HG02884 (cell line): Measurements from ENCODE around the gene CFAP298.
"Not testable (repeated sequence)": the region's sequence is repeated elsewhere in the genome, so short reads cannot be mapped to it uniquely, and the experiment has no call there.

Source experiments
- ATAC-seq: cut with Tn5 transposase; IDR thresholded peaks from one replicate; pipeline ENCODE4 v1.9.1; 2021; ENCODE audit warnings: mild to moderate bottlenecking, moderate library complexity; ENCODE audit not compliant: unreplicated experiment

CFAP298 gene

DNA sequence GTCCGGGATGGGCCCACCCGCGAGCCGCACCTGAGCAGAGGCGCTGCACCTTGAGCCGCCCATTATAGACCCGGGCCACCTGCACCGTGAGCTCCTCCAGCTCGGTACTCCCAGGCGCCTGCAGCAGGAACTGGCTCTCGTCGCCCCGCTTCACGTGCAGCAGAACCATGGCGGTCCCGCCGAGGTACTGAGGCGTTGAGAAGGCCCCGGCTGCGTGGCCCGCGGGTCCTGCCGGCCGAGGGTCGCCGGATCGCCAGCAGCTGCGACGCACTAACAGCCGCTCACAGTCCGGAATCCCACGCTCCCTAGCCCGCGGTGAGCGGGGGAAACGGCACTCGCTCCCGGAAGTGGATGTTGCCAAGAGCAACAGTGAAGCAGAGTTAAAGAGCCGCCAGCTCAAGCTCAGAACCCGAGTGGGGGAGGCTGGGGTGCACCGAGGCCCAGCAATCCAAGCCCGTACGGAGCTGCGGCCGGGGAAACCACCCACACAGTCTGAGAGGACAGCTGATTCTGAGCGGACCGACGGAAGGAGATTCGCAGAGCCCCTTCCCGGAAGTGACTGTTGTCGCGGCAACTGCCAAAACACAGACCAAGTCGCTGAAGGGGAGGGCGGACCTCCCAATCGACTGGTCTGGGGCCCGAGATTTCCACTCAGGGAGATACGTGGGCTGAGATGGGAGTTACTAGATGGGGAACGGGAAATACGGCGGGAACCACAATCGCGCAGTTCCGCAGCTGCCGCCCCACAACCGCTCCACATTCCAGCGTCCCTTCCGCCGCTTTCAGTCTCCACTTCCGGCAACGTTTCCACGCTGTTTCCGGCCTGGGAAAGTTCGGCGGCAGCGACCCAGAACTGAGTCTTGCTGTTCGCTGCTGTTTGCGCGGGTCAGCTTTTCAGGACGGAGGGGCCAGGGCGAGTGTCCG, at the start of gene CFAP298:
TSS of gene CFAP298 (minus strand) at position 303 of the 924 bp plus-strand sequence. CDS start at position 169, 134 bp downstream.
- peak; percentile 90 for ATAC-seq

DNA sequence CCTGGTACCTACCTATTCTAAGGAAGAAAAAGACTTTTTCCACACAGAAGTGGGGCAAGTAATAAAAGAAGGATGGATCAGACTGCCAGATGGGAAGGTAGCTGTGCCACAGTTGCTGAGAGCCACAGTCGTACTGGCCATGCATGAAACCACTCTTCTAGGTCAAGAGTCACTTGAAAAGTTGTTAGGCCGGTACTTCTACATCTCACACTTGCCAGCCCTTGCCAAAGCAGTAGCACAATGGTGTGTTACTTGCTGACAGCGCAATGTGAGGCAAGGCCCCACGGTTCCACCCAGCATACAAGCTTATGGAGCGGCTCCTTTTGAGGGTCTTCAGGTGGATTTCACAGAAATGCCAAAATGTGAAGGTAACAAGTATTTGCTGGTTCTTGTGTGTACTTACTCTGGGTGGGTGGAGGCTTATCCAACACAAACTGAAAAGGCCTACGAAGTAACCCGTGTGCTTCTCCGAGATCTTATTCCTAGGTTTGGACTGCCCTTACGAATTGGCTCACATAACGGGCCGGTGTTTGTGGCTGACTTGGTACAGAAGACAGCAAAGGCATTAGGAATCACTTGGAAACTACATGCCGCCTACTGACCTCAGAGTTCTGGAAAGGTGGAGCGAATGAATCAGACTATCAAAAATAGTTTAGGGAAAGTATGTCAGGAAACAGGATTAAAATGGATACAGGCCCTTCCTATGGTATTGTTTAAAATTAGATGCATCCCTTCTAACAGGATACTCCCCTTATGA, 49.0 kb upstream of the CFAP298 start:
- not testable (repeated sequence) for ATAC-seq

GRCh38 chr21:32658524-32658923, 46.3 kb upstream of the CFAP298 start:
- no peak for ATAC-seq

DNA sequence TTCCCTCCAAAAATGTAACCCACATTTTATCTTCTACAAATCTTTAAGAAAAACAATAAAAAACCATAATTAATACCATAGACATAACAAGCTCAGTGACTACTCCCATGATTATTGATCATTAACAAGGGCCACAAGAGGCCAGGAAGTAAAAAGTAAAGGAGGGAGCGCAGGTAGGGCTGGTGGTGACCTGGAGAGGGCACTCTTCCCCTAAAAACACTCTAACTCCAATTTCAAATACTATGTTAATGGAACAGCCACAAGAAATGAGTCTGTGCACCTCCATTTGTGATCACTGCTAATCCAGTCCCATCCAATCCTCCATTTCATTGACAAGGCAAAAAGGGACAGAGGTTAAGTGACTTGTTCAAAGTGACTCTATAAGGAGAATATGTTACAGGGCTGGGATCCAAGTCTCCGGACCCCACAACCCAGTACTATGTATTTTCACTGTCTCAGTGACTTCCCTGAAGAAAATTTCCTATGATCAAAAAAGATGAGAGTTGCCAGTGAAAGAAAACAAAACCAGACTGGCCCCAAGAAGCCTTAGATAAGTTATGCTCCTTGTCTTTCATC, 41.2 kb upstream of the CFAP298 start:
- no peak for ATAC-seq

DNA sequence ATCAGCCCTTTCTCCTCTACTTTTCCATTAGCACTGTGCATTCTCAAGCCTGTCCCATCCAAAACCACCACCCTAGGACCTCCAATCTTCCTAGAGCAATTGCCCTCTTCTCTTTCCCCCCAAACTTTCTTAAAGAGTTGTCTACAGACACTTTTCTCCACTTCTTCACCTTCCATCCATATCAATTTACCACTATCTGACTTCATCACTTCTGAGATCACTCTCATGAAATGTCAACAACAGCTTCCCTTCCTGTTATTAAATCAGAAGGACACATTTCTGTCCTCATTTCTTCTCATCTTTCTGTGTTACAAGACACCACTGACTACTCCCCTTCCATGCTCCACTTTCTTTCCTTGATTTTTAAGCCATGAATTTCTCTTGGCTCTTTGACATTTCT, 36.0 kb upstream of the CFAP298 start:
- no peak for ATAC-seq

- no peak for ATAC-seq
Measured at GRCh38 chr21:32645261-32646182, 33.3 kb upstream of the CFAP298 start.

- ATAC-seq: no peak
Measured at GRCh38 chr21:32641710-32642698, 29.8 kb upstream of the CFAP298 start.

GRCh38 chr21:32626621-32627196, 14.5 kb upstream of the CFAP298 start:
- no peak for ATAC-seq

GRCh38 chr21:32618218-32618617, 6.0 kb upstream of the CFAP298 start:
- not testable (repeated sequence) for ATAC-seq

DNA sequence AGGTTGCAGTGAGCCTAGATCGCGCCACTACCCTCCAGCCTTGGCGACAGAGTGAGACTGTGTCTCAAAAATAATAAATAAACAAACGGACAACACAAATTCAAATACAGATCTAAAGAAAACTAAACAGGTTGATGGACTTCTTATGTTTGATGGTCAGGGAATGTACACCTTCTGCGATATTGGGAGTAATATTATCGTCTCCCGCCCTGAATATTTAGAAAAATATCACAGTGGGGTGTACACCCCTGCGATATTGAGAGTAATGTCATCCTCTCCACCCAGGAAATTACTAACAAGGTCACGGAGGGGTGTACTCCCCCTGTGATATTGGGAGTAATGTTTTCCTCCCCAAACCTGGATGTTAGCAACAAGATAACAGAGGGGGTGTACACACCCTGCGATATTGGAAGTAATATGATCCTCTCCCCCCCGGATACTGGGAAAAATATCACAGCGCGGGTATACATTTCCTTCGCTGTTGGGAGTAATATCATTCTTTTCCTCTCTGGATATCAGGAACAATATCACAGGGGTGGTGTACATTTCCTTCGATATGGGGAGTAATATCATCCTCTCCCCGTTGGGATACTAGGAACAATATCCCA, 1.4 kb upstream of the CFAP298 start:
- ATAC-seq: no peak

- ATAC-seq: no peak
Measured at GRCh38 chr21:32612999-32613337, 791 bp upstream of the CFAP298 start.

- ATAC-seq: no peak
Measured at GRCh38 chr21:32611471-32611997, 643 bp downstream of the CFAP298 start.

DNA sequence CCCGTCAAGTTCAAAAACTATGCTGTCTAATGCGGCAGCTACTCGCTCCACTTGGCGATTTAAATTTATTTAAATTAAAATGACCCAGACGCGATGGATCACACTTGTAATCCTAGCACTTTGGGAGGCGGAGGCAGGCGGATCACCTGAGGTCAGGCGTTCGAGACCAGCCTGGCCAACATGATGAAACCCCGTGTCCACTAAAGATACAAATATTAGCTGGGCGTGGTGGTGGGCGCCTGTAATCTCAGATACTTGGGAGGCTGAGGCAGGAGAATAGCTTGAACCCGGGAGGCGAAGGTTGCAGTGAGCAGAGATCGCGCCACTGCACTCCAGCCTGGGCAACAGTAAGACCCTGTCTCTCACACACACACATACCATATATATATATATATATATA, 1.2 kb downstream of the CFAP298 start:
- ATAC-seq: not testable (repeated sequence)

DNA sequence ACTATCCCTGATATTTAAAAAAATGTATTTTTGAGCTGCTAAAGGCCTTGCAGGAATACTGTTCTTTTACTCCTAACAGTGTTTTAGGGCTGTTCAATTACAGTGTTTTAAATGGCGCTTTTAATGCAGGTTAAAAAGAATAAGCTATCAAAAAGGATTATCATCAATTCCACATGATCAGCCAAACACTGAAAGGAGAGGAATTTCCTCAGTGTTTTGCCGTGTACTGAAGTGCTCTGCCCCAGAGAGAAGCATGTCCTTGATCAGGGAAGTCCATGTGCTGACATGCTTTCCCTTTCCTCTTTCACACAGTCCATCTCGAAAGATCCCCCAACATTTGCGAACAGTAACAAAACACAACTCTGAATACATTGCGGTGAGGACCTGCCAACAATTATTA, 3.3 kb downstream of the CFAP298 start:
- ATAC-seq: no peak

GRCh38 chr21:32605469-32605868, 6.7 kb downstream of the CFAP298 start:
- ATAC-seq: no peak

- ATAC-seq: no peak
Measured at GRCh38 chr21:32604464-32604863, 7.7 kb downstream of the CFAP298 start.

DNA sequence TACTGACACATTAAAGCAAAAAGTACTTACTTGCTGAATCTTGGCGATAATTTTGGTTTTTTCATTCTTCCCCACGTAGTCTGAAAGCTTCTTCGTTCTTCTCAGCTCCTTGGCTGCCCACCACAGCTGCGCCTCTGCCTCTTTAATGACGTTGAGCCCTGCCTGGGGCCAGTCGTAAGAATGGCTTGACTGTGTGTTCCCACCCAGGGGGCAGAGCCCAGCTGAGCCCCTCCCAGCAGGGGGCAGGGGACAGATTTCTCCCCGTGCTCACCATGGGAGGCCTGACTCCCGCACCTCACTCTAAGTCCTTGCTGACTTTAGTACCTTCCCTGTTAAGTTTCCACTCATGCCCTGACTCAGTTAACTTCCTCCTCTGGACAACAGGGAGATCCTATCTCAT, 9.0 kb downstream of the CFAP298 start:
- ATAC-seq: no peak

- ATAC-seq: no peak
Measured at GRCh38 chr21:32602099-32602498, 10.1 kb downstream of the CFAP298 start.
